HUES6 (cell line): ENCODE data around the gene PARL.

Experiments
- H3K27ac ChIP-seq: 2 replicates; pipeline ENCODE4 v1.7.0; 2013; ENCODE audit warnings: low read depth, mild to moderate bottlenecking, low read length, inconsistent platforms
- H3K27me3 ChIP-seq: 2 replicates; pipeline ENCODE4 v1.6.1; 2013; ENCODE audit warnings: low read length; ENCODE audit not compliant: control insufficient read depth, insufficient read depth
- H3K36me3 ChIP-seq: 2 replicates; pipeline ENCODE4 v1.6.1; 2013; ENCODE audit warnings: low read length; ENCODE audit not compliant: control insufficient read depth, insufficient read depth
- H3K4me1 ChIP-seq: 2 replicates; pipeline ENCODE4 v1.6.1; 2013; ENCODE audit warnings: low read length; ENCODE audit not compliant: control insufficient read depth, insufficient read depth
- H3K4me3 ChIP-seq: 2 replicates; pipeline ENCODE4 v1.5.1; 2013; ENCODE audit warnings: low read depth, low read length
- H3K9ac ChIP-seq: one replicate; pipeline ENCODE4 v1.6.1; 2013; ENCODE audit warnings: mild to moderate bottlenecking, low read length
- H3K9me3 ChIP-seq: 2 replicates; pipeline ENCODE4 v1.6.1; 2013; ENCODE audit warnings: low read depth, low read length; ENCODE audit not compliant: control insufficient read depth, insufficient read depth

Gene PARL

GRCh38 chr3:183818041-183818620 lies 66.5 kb downstream of the PARL start:
- Histone ChIP-seq H3K9me3 (no peaks in the 10 kb centered on the region), H3K27me3 (no peaks in the 10 kb centered on the region), H3K36me3 (peaks cover 15% of the 10 kb centered on the region), H3K9ac (no peak overlapping the region), H3K4me1 (0 out of 2 replicates have a peak, but pooled peaks cover 6% of the 10 kb centered on the region), H3K27ac (no peak overlapping the region), H3K4me3 (no peak overlapping the region)

GRCh38 chr3:183817639-183818038 lies 67.0 kb downstream of the PARL start:
- peaks cover 18% of the 10 kb centered on the region for H3K36me3 ChIP-seq
- no peak overlapping the region for H3K9ac ChIP-seq
- H3K4me1 ChIP-seq: 0 out of 2 replicates have a peak, but pooled peaks cover 3% of the 10 kb centered on the region
- no peak overlapping the region for H3K4me3 ChIP-seq
- no peak overlapping the region for H3K27ac ChIP-seq
- no peaks in the 10 kb centered on the region for H3K9me3 ChIP-seq
- no peaks in the 10 kb centered on the region for H3K27me3 ChIP-seq

- H3K36me3 ChIP-seq: peaks cover 23% of the 10 kb centered on the region
- H3K9me3 ChIP-seq: no peaks in the 10 kb centered on the region
- H3K9ac ChIP-seq: no peak overlapping the region
- H3K4me3 ChIP-seq: no peak overlapping the region
- H3K4me1 ChIP-seq: no peaks in the 10 kb centered on the region
- H3K27me3 ChIP-seq: no peaks in the 10 kb centered on the region
- H3K27ac ChIP-seq: no peak overlapping the region
Observed at GRCh38 chr3:183816681-183817510, 67.8 kb downstream of the PARL start.

- no peaks in the 10 kb centered on the region for H3K9me3 ChIP-seq
- no peaks in the 10 kb centered on the region for H3K4me1 ChIP-seq
- no peak overlapping the region for H3K9ac ChIP-seq
- H3K27ac ChIP-seq: no peak overlapping the region
- H3K27me3 ChIP-seq: no peaks in the 10 kb centered on the region
- no peak overlapping the region for H3K4me3 ChIP-seq
- peaks cover 31% of the 10 kb centered on the region for H3K36me3 ChIP-seq
Observed at GRCh38 chr3:183815951-183816475, 68.7 kb downstream of the PARL start.

- H3K9me3 ChIP-seq: no peaks in the 10 kb centered on the region
- no peaks in the 10 kb centered on the region for H3K27me3 ChIP-seq
- H3K27ac ChIP-seq: no peak overlapping the region
- no peak overlapping the region for H3K4me3 ChIP-seq
- H3K36me3 ChIP-seq: peaks cover 36% of the 10 kb centered on the region
- no peak overlapping the region for H3K9ac ChIP-seq
- no peaks in the 10 kb centered on the region for H3K4me1 ChIP-seq
Observed at GRCh38 chr3:183815563-183815940, 69.1 kb downstream of the PARL start.

- H3K4me1 ChIP-seq: no peaks in the 10 kb centered on the region
- H3K27ac ChIP-seq: no peak overlapping the region
- H3K4me3 ChIP-seq: no peak overlapping the region
- H3K36me3 ChIP-seq: peaks cover 49% of the 10 kb centered on the region
- H3K27me3 ChIP-seq: no peaks in the 10 kb centered on the region
- no peaks in the 10 kb centered on the region for H3K9me3 ChIP-seq
- H3K9ac ChIP-seq: no peak overlapping the region
Observed at GRCh38 chr3:183814240-183814639, 70.4 kb downstream of the PARL start.

GRCh38 chr3:183812761-183813445 lies 71.8 kb downstream of the PARL start:
- H3K4me1 ChIP-seq: no peaks in the 10 kb centered on the region
- no peaks in the 10 kb centered on the region for H3K27me3 ChIP-seq
- no peak overlapping the region for H3K9ac ChIP-seq
- no peak overlapping the region for H3K27ac ChIP-seq
- H3K9me3 ChIP-seq: no peaks in the 10 kb centered on the region
- peaks cover 61% of the 10 kb centered on the region for H3K36me3 ChIP-seq
- H3K4me3 ChIP-seq: no peak overlapping the region

GRCh38 chr3:183811638-183812037 lies 73.0 kb downstream of the PARL start:
- no peaks in the 10 kb centered on the region for H3K9me3 ChIP-seq
- no peak overlapping the region for H3K27ac ChIP-seq
- no peaks in the 10 kb centered on the region for H3K4me1 ChIP-seq
- H3K36me3 ChIP-seq: peaks cover 68% of the 10 kb centered on the region
- H3K9ac ChIP-seq: no peak overlapping the region
- H3K4me3 ChIP-seq: no peak overlapping the region
- H3K27me3 ChIP-seq: no peaks in the 10 kb centered on the region

GRCh38 chr3:183810643-183811594 lies 73.8 kb downstream of the PARL start:
- Histone ChIP-seq H3K9ac (no peak overlapping the region), H3K4me3 (no peak overlapping the region), H3K27ac (no peak overlapping the region), H3K36me3 (peaks cover 68% of the 10 kb centered on the region), H3K4me1 (no peaks in the 10 kb centered on the region), H3K27me3 (no peaks in the 10 kb centered on the region), H3K9me3 (no peaks in the 10 kb centered on the region)

- Histone ChIP-seq H3K27ac (no peak overlapping the region), H3K36me3 (peaks cover 83% of the 10 kb centered on the region), H3K9me3 (no peaks in the 10 kb centered on the region), H3K4me1 (no peaks in the 10 kb centered on the region), H3K27me3 (no peaks in the 10 kb centered on the region), H3K9ac (no peak overlapping the region), H3K4me3 (no peak overlapping the region)
Observed at GRCh38 chr3:183809270-183809669, 75.4 kb downstream of the PARL start.
